ENCODE data around the gene RO60. TPM values are rescaled to one million over a fixed set of nuclear protein-coding genes. Genes with fewer than 3 reads are reported as not detected.
"Not testable (repeated sequence)": the region's sequence is repeated elsewhere in the genome, so short reads cannot be mapped to it uniquely, and the experiment has no call there.

RO60 gene
- total RNA-seq, 6 donors from 2014 or later: 49.5 to 131 (median 72.0) TPM

GRCh38 chr1:193014400-193014799 is 45.0 kb upstream of the RO60 start:
- Histone ChIP-seq H3K9me3 (no peaks in the 10 kb centered on the region), H3K36me3 (no peaks in the 10 kb centered on the region), H3K27ac (no peak overlapping the region), H3K27me3 (no peaks in the 10 kb centered on the region), H3K4me1 (no peaks in the 10 kb centered on the region), H3K4me3 (no peak overlapping the region)
- WGBS, 2 donors: 76 to 83% methylated on average over 2 of the region's 2 CpGs
- ATAC-seq (ENCODE audit: low FRiP score in 2 of 2) (no peak), DNase-seq (no peak)
- TF ChIP-seq POLR2AphosphoS5 (IDR thresholded peaks at IDR 0.05) (no peak), POLR2A (IDR thresholded peaks at IDR 0.05) (no peak), EP300 (IDR thresholded peaks at IDR 0.05) (no peak), CTCF (IDR thresholded peaks at IDR 0.05) (no peak)

GRCh38 chr1:193016788-193017187 is 42.6 kb upstream of the RO60 start:
- no peak for ATAC-seq (ENCODE audit: low FRiP score in 2 of 2)
- Histone ChIP-seq H3K27ac (no peak overlapping the region), H3K27me3 (no peaks in the 10 kb centered on the region), H3K4me3 (no peak overlapping the region), H3K4me1 (no peaks in the 10 kb centered on the region), H3K36me3 (no peaks in the 10 kb centered on the region), H3K9me3 (no peaks in the 10 kb centered on the region)
- TF ChIP-seq POLR2A (IDR thresholded peaks at IDR 0.05) (no peak), POLR2AphosphoS5 (IDR thresholded peaks at IDR 0.05) (no peak)
- DNase-seq: no peak

- H3K27me3 ChIP-seq: no peaks in the 10 kb centered on the region
- no peak overlapping the region for H3K4me3 ChIP-seq
- peak in 5 of 6 experiments; percentile 24 to 59 (median 44) for TF ChIP-seq CTCF (IDR thresholded peaks at IDR 0.05)
- TF ChIP-seq EP300 (IDR thresholded peaks at IDR 0.05): no peak
- no peak overlapping the region for H3K27ac ChIP-seq
- no peaks in the 10 kb centered on the region for H3K4me1 ChIP-seq
- H3K9me3 ChIP-seq: no peaks in the 10 kb centered on the region
- peaks cover 0 to 17% (median 5%) of the 10 kb centered on the region in 4 donors for H3K36me3 ChIP-seq
- ATAC-seq (ENCODE audit: low FRiP score in 2 of 2): peak in 1 of 2 donors; percentile 58
- no peak for DNase-seq
Measured at GRCh38 chr1:193019442-193020026, 39.9 kb upstream of the RO60 start.

- Histone ChIP-seq H3K27ac (no peak overlapping the region), H3K36me3 (peaks cover 6 to 37% (median 9%) of the 10 kb centered on the region in 4 donors), H3K9me3 (no peaks in the 10 kb centered on the region), H3K27me3 (no peaks in the 10 kb centered on the region), H3K4me1 (no peaks in the 10 kb centered on the region), H3K4me3 (no peak overlapping the region)
- ATAC-seq (ENCODE audit: low FRiP score in 2 of 2) (no peak), DNase-seq (no peak)
- no peak for TF ChIP-seq POLR2AphosphoS5 (IDR thresholded peaks at IDR 0.05)
Measured at GRCh38 chr1:193025218-193025617, 34.2 kb upstream of the RO60 start.

- Histone ChIP-seq H3K36me3 (peaks cover 0 to 21% (median 7%) of the 10 kb centered on the region in 4 donors), H3K27me3 (no peaks in the 10 kb centered on the region), H3K27ac (no peak overlapping the region), H3K4me1 (no peaks in the 10 kb centered on the region), H3K9me3 (no peaks in the 10 kb centered on the region), H3K4me3 (no peak overlapping the region)
- ATAC-seq (ENCODE audit: low FRiP score in 2 of 2) (no peak), DNase-seq (no peak)
- WGBS, 2 donors: 50 to 83% methylated on average over 1 of the region's 1 CpG
- TF ChIP-seq CTCF (IDR thresholded peaks at IDR 0.05) (no peak), POLR2A (IDR thresholded peaks at IDR 0.05) (no peak), EP300 (IDR thresholded peaks at IDR 0.05) (no peak), POLR2AphosphoS5 (IDR thresholded peaks at IDR 0.05) (no peak)
Measured at GRCh38 chr1:193030280-193030679, 29.1 kb upstream of the RO60 start.

- no peaks in the 10 kb centered on the region for H3K4me1 ChIP-seq
- H3K27ac ChIP-seq: no peak overlapping the region
- H3K4me3 ChIP-seq: no peak overlapping the region
- H3K36me3 ChIP-seq: peaks cover 0 to 21% (median 7%) of the 10 kb centered on the region in 4 donors
- no peaks in the 10 kb centered on the region for H3K9me3 ChIP-seq
- H3K27me3 ChIP-seq: no peaks in the 10 kb centered on the region
- ATAC-seq (ENCODE audit: low FRiP score in 2 of 2) (no peak), DNase-seq (no peak)
- TF ChIP-seq CTCF (IDR thresholded peaks at IDR 0.05): no peak
- TF ChIP-seq POLR2AphosphoS5 (IDR thresholded peaks at IDR 0.05): no peak
- TF ChIP-seq EP300 (IDR thresholded peaks at IDR 0.05): no peak
- TF ChIP-seq POLR2A (IDR thresholded peaks at IDR 0.05): no peak
- WGBS, 2 donors: 88 to 97% methylated on average over 2 of the region's 2 CpGs
Measured at GRCh38 chr1:193031431-193031830, 28.0 kb upstream of the RO60 start.

- not testable (repeated sequence) for H3K27me3 ChIP-seq; H3K9me3 ChIP-seq; H3K27ac ChIP-seq; H3K4me3 ChIP-seq; H3K36me3 ChIP-seq; H3K4me1 ChIP-seq; ATAC-seq (ENCODE audit: low FRiP score in 2 of 2); DNase-seq
- WGBS, 2 donors: 95% methylated on average over 9 of the region's 9 CpGs
Measured at GRCh38 chr1:193032643-193033427, 26.6 kb upstream of the RO60 start.

All from upper lobe of left lung (tissue), 6 donors.